ENCODE results near the gene SLC31A1. TPM values are rescaled to one million over a fixed set of nuclear protein-coding genes. Genes with fewer than 3 reads are reported as not detected.

Gene SLC31A1
- total and polyA plus RNA-seq, 2 of the 8 experiments (the other 6 are each of a cell fraction or from before 2014, with no cell fraction given): 23.9 to 40.8 TPM

DNA sequence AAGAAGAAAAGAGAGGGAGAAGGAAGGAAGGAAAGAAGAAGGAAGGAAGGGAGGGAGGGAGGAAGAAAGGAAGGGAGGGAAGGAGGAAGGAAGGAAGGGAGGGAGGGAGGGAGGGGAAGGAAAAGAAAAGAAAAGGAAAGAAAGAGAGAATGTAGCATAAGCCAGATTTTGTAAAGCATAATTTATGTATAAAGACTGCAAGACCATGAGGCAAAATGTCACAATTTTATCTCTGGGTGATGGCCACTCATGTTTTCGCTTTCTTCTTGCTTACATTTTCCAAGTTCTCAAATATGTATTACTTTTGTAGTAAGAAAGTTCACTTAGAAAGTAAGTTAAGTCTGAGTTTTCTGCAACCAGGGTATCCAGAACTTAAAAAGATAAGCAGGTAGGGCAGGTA lies 85.2 kb downstream of the SLC31A1 start:
- CTCF ChIA-PET (ENCODE audit: partially characterized antibody): no interaction called here
- Histone ChIP-seq H3K23me2 (ENCODE audit: low read depth, low read length) (no peaks in the 10 kb centered on the region), H2BK15ac (ENCODE audit: low read length) (no peak overlapping the region), H3K14ac (ENCODE audit: insufficient read length) (no peak overlapping the region), H4K5ac (ENCODE audit: insufficient read length, low read depth, low read length) (no peak overlapping the region), H3K27ac (ENCODE audit: low read depth, low read length) (no peak overlapping the region), H2AK5ac (ENCODE audit: low read depth, low read length) (no peak overlapping the region), H3K18ac (ENCODE audit: extremely low read depth, low read length) (no peak overlapping the region), H3K4me1 (replicated peaks in 1 of 4; ENCODE audit: control insufficient read depth in 3 of 4, insufficient read depth in 4 of 4, low read length in 3 of 4) (0 out of 7 replicates have a peak, but pooled peaks cover 0 to 1% (median 0%) of the 10 kb centered on the region in 4 experiments), H3K79me1 (ENCODE audit: low read depth, low read length) (no peaks in the 10 kb centered on the region), H3K4ac (replicated peaks; ENCODE audit: insufficient read length, low read depth, low read length) (no peak overlapping the region), H3K9me3 (ENCODE audit: insufficient read depth in 2 of 2, low read depth in 1 of 2, low read length in 1 of 2) (no peaks in the 10 kb centered on the region), H4K20me1 (replicated peaks in 1 of 2; ENCODE audit: control insufficient read depth in 1 of 2, insufficient read depth in 2 of 2, low read length in 2 of 2) (no peaks in the 10 kb centered on the region), H3K27me3 (replicated peaks in 1 of 4; ENCODE audit: control insufficient read depth in 3 of 4, extremely low read depth in 1 of 4, insufficient read depth in 3 of 4, low read length in 3 of 4) (no peaks in the 10 kb centered on the region; a peak in 1 of 7 replicates), H2AFZ (ENCODE audit: low read length) (no peak overlapping the region), H3K4me3 (ENCODE audit: extremely low read depth in 1 of 4, insufficient read depth in 2 of 4, low read depth in 3 of 4, low read length in 4 of 4) (no peak overlapping the region), H2BK20ac (ENCODE audit: low read length) (no peak overlapping the region), H3K23ac (ENCODE audit: insufficient read length) (no peak overlapping the region), H3K79me2 (ENCODE audit: control insufficient read depth in 1 of 2, insufficient read depth in 2 of 2, low read length in 2 of 2) (no peaks in the 10 kb centered on the region), H4K8ac (ENCODE audit: extremely low read depth, insufficient read depth, low read length) (no peak overlapping the region), H2BK12ac (ENCODE audit: low read depth, low read length) (no peak overlapping the region), H3K36me3 (ENCODE audit: control insufficient read depth in 2 of 4, insufficient read depth in 4 of 4, low read length in 3 of 4) (no peaks in the 10 kb centered on the region), H2BK5ac (ENCODE audit: low read depth, low read length) (no peak overlapping the region), H3K4me2 (ENCODE audit: insufficient read depth in 1 of 2, low read depth in 2 of 2, low read length in 2 of 2) (no peak overlapping the region), H3K9ac (replicated peaks in 1 of 4; ENCODE audit: extremely low read depth in 1 of 4, low read depth in 3 of 4, low read length in 3 of 4) (no peak overlapping the region), H2BK120ac (replicated peaks; ENCODE audit: low read depth, low read length) (no peak overlapping the region), H4K91ac (replicated peaks; ENCODE audit: insufficient read length, low read length) (no peak overlapping the region), H3K56ac (replicated peaks; ENCODE audit: insufficient read length, low read depth, low read length) (no peak overlapping the region)
- no peak for DNase-seq (ENCODE audit: low read depth in 1 of 2, low spot score in 2 of 2)
- POLR2A ChIA-PET (ENCODE audit: partially characterized antibody): no interaction called here
- WGBS, 2 experiments (ENCODE audit: extremely low coverage in 1 of 2, insufficient coverage in 1 of 2, insufficient read length in 1 of 2, insufficient replicate concordance in 2 of 2, low coverage in 1 of 2, low lambda C conversion rate in 2 of 2, missing lambda C conversion rate in 1 of 2): 94% methylated on average over 1 of the region's 1 CpG; no CpG with 5 or more reads in 1 of the 2 experiments
- FAIRE-seq: no peak
- no peak for TF ChIP-seq CBX8 (IDR thresholded peaks at IDR 0.05; ENCODE audit: borderline replicate concordance, low read depth, low read length)
- no peak for TF ChIP-seq BRCA1 (IDR thresholded peaks at IDR 0.05; ENCODE audit: low read depth, low read length)
- no peak for TF ChIP-seq CTCF (IDR thresholded peaks at IDR 0.05; ENCODE audit: control extremely low read depth in 1 of 3, insufficient read depth in 1 of 3, low read depth in 1 of 3, low read length in 3 of 3)
- no peak for TF ChIP-seq PHF8 (conservative IDR thresholded peaks at IDR 0.05; ENCODE audit: low read depth, low read length)
- TF ChIP-seq EZH2 (IDR thresholded peaks at IDR 0.05; ENCODE audit: low read depth, low read length, severe bottlenecking): no peak
- TF ChIP-seq, protein P1, sequence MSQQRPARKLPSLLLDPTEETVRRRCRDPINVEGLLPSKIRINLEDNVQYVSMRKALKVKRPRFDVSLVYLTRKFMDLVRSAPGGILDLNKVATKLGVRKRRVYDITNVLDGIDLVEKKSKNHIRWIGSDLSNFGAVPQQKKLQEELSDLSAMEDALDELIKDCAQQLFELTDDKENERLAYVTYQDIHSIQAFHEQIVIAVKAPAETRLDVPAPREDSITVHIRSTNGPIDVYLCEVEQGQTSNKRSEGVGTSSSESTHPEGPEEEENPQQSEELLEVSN (IDR thresholded peaks at IDR 0.05): no peak
- no peak for TF ChIP-seq NANOG (IDR thresholded peaks at IDR 0.05; ENCODE audit: insufficient read depth, low read depth, low read length, poor library complexity, severe bottlenecking)
- TF ChIP-seq, protein P2, sequence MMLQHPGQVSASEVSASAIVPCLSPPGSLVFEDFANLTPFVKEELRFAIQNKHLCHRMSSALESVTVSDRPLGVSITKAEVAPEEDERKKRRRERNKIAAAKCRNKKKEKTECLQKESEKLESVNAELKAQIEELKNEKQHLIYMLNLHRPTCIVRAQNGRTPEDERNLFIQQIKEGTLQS (IDR thresholded peaks at IDR 0.05; ENCODE audit: insufficient read depth, low read depth, low read length): no peak
- no peak for TF ChIP-seq MAX (IDR thresholded peaks at IDR 0.05)
